ENCODE data around the gene ABHD17C.

DNA sequence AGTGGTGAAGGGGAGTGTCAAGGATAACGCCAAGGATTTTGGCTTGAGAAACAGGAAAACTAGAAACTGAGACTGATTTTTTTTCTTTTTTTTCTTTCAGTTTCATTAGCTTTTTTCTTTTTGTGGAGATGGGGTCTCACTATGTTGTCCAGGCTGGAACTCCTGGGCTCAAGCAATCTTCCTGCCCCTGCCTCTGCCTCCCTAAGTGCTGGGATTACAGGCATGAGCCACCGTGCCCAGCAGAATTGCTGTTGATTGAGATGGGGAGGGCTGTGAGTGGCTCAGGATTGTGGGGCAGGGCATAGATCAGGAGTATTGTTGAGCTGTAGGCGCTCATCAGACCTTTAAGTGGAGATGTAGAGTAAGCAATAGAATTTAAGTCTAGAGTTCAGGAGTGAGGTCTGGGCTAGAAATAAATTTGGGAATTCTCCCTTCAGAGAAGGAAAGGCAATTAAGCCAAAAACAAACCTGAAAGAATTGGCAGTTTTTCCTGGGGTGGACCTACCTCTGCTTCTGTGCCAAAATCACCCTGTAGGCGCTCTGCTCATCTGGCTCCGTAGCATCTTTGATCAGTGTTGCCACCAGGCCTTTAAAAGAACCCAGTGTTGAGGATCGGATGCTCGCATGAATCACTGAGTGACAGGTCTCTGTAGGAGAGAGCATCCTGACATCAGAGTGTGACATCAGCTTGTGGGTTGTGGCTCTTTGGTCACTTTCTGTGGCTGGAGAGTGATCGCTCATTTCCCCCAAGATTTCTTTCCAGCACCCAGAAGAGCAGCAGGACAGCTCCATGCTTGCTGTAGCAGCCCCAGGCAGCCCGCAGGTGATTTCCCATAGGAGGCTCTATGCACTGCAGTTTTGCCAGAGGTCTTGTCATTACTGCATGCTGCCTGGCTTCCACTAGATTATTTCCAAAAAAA, 15.8 kb downstream of the ABHD17C start:
- TF ChIP-seq POLR2A (IDR thresholded peaks at IDR 0.05), result no peak
- TF ChIP-seq CTCF (IDR thresholded peaks at IDR 0.05), result no peak

Data from right lobe of liver (tissue), 4 donors.